HL-60 (cell line): ENCODE results near the gene TMBIM4.

Experiments used
- DNase-seq, 2 experiments: peaks; one replicate each; pipeline ENCODE4 v3.0.0-alpha.2; 2010 to 2020; ENCODE audit warnings: low read depth in 1 of 2, low spot score in 1 of 2
- H3K27ac ChIP-seq: fragments of 250-450 bp; sonication (Bioruptor Pico); replicated peaks from 2 replicates; pipeline ENCODE4 v1.5.1; 2020; ENCODE audit warnings: mild to moderate bottlenecking, moderate library complexity
- H3K27me3 ChIP-seq: fragments of 250-450 bp; sonication (Bioruptor Pico); 2 replicates; pipeline ENCODE4 v1.5.1; 2021; ENCODE audit warnings: mild to moderate bottlenecking, moderate library complexity; ENCODE audit not compliant: insufficient read depth, poor library complexity, severe bottlenecking
- H3K4me3 ChIP-seq: replicated peaks from 2 replicates; pipeline ENCODE4 v1.5.1; 2011; ENCODE audit warnings: mild to moderate bottlenecking, control low read depth, low read length; ENCODE audit not compliant: insufficient read depth
- CTCF ChIP-seq: IDR thresholded peaks from one replicate; pipeline ENCODE4 v1.5.1; 2011; ENCODE audit warnings: low read length, control low read depth, inconsistent platforms; ENCODE audit not compliant: insufficient read depth
- GABPA ChIP-seq: IDR thresholded peaks from 2 replicates; pipeline ENCODE4 v1.6.1; 2012; ENCODE audit warnings: low read depth
- POLR2AphosphoS5 ChIP-seq: IDR thresholded peaks from 2 replicates; pipeline ENCODE4 v1.6.1; 2012; ENCODE audit warnings: low read depth
- REST ChIP-seq: IDR thresholded peaks from 2 replicates; pipeline ENCODE4 v1.6.1; 2012; ENCODE audit warnings: low read depth; ENCODE audit not compliant: insufficient replicate concordance
- SPI1 ChIP-seq: IDR thresholded peaks from 2 replicates; pipeline ENCODE4 v1.6.1; 2012; ENCODE audit warnings: low read depth, mild to moderate bottlenecking, borderline replicate concordance

Gene TMBIM4

DNA sequence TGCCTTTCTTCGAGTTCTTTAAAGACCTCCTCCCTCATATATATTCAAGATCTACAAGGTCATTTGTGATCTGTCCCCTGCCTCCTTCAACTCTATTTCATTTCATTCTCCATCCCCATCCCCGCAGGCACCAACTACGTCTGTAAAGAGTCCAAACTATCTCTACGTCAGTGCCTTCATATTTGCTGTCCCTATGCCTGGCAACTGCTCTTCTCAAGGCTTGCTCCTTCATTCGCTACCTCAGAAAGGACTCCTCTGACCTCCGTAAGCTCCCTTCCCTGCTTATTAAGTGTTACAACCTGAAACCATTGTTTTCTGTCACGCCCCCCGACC is 39.9 kb downstream of the TMBIM4 start:
- no peak for DNase-seq
- peak overlapping the region; percentile 86 for H3K4me3 ChIP-seq
- no peaks in the 10 kb centered on the region for H3K27me3 ChIP-seq
- TF ChIP-seq GABPA (no peak), SPI1 (no peak), REST (no peak), POLR2AphosphoS5 (no peak), CTCF (no peak)
- peak overlapping the region; percentile 87 for H3K27ac ChIP-seq

- no peak overlapping the region for H3K4me3 ChIP-seq
- TF ChIP-seq SPI1 (no peak), REST (no peak), POLR2AphosphoS5 (no peak), CTCF (no peak), GABPA (no peak)
These were observed 42.1 kb downstream of the TMBIM4 start for GRCh38 chr12:66127650-66128049.

GRCh38 chr12:66120477-66120876 is 49.3 kb downstream of the TMBIM4 start:
- no peaks in the 10 kb centered on the region for H3K27me3 ChIP-seq
- DNase-seq, result no peak

More at GRCh38 chr12:66127650-66128049, 42.1 kb downstream of the TMBIM4 start:
- no peak for DNase-seq
- Histone ChIP-seq H3K27ac (no peak overlapping the region), H3K27me3 (no peaks in the 10 kb centered on the region)

More at GRCh38 chr12:66120477-66120876, 49.3 kb downstream of the TMBIM4 start:
- no peak for TF ChIP-seq POLR2AphosphoS5
- no peak for TF ChIP-seq REST
- no peak for TF ChIP-seq SPI1
- no peak for TF ChIP-seq CTCF
- no peak for TF ChIP-seq GABPA
- Histone ChIP-seq H3K27ac (no peak overlapping the region; the same call in 1 of the 2 replicates), H3K4me3 (no peak overlapping the region)
